Measurements from ENCODE around the gene ATG5. TPM values are rescaled to one million over a fixed set of nuclear protein-coding genes. Genes with fewer than 3 reads are reported as not detected.

The ATG5 gene
- 37.5 and 47.3 TPM in 2 replicates for total RNA-seq (2014; rRNA removed; shearing (Covaris generic))

GRCh38 chr6:106325336-106326178 is at the start of gene ATG5:
Gene ATG5, minus strand, starts transcription at chr6:106325760. Its CDS starts 9,552 bp downstream, at chr6:106316208.
- peak within 1 kb of the TSS; percentile 76 for H3K4me3 ChIP-seq (ENCODE audit: insufficient read depth, low read depth, low read length)
- H3K27me3 ChIP-seq (ENCODE audit: control insufficient read depth, insufficient read depth, low read length) = no peaks in the 10 kb centered on the region
- DNase-seq = peak; percentile 96
- no peaks in the 10 kb centered on the region for H3K36me3 ChIP-seq (replicated peaks; ENCODE audit: control insufficient read depth, insufficient read depth, low read length)

GRCh38 chr6:106373502-106374239 is 48.1 kb upstream of the ATG5 start:
- no peak for DNase-seq
- Histone ChIP-seq H3K4me3 (ENCODE audit: insufficient read depth, low read depth, low read length) (no peak overlapping the region), H3K36me3 (replicated peaks; ENCODE audit: control insufficient read depth, insufficient read depth, low read length) (no peaks in the 10 kb centered on the region), H3K27me3 (ENCODE audit: control insufficient read depth, insufficient read depth, low read length) (no peaks in the 10 kb centered on the region)

- no peaks in the 10 kb centered on the region for H3K27me3 ChIP-seq (ENCODE audit: control insufficient read depth, insufficient read depth, low read length)
- no peak for DNase-seq
- no peaks in the 10 kb centered on the region for H3K36me3 ChIP-seq (replicated peaks; ENCODE audit: control insufficient read depth, insufficient read depth, low read length)
- no peak overlapping the region for H3K4me3 ChIP-seq (ENCODE audit: insufficient read depth, low read depth, low read length)
Measured at GRCh38 chr6:106372838-106373501, 47.4 kb upstream of the ATG5 start.

DNA sequence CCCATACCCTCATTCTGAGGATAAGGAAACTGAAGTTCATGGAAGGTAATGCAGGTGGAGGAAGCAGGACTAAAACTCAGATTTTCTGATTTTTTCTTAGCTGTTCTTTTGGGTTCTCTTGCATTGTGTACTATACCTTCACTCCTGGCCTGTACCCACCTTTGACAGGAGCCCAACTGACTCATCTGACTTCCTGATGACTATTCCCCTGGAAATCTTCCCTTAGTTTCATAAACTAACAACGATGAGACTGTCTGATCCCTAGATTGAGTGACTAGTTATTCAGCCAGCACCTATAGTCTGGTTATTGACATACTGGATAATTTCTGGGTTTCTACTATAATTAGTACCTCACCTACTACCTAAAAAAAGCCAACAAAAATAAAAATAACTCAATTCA is 45.1 kb upstream of the ATG5 start:
- no peak for DNase-seq
- no peaks in the 10 kb centered on the region for H3K36me3 ChIP-seq (replicated peaks; ENCODE audit: control insufficient read depth, insufficient read depth, low read length)
- no peaks in the 10 kb centered on the region for H3K27me3 ChIP-seq (ENCODE audit: control insufficient read depth, insufficient read depth, low read length)
- H3K4me3 ChIP-seq (ENCODE audit: insufficient read depth, low read depth, low read length) = no peak overlapping the region

DNA sequence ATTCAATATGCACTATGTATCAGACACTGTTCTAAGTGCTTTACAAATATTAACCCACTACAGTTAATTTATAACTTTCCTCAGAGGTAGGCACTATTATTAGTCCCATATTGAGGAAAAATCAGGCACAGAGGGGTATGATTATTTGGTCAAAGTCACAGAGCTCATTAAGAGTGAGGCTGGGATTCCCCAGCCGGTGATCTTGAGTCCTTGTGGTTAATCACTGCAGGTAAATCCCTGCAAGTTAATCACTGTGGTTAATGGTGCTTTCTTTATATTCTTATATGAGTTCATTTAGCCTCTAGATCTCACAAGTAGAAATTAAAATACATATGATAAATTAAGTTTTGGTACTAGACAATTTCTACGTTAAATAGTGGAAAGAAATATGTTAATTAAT is 44.2 kb upstream of the ATG5 start:
- H3K36me3 ChIP-seq (replicated peaks; ENCODE audit: control insufficient read depth, insufficient read depth, low read length) = no peaks in the 10 kb centered on the region
- no peaks in the 10 kb centered on the region for H3K27me3 ChIP-seq (ENCODE audit: control insufficient read depth, insufficient read depth, low read length)
- DNase-seq = no peak
- H3K4me3 ChIP-seq (ENCODE audit: insufficient read depth, low read depth, low read length) = no peak overlapping the region

- Histone ChIP-seq H3K27me3 (ENCODE audit: control insufficient read depth, insufficient read depth, low read length) (peaks cover 13% of the 10 kb centered on the region), H3K4me3 (ENCODE audit: insufficient read depth, low read depth, low read length) (no peak overlapping the region), H3K36me3 (replicated peaks; ENCODE audit: control insufficient read depth, insufficient read depth, low read length) (no peaks in the 10 kb centered on the region)
- no peak for DNase-seq
Measured at GRCh38 chr6:106363401-106364138, 38.0 kb upstream of the ATG5 start.

DNA sequence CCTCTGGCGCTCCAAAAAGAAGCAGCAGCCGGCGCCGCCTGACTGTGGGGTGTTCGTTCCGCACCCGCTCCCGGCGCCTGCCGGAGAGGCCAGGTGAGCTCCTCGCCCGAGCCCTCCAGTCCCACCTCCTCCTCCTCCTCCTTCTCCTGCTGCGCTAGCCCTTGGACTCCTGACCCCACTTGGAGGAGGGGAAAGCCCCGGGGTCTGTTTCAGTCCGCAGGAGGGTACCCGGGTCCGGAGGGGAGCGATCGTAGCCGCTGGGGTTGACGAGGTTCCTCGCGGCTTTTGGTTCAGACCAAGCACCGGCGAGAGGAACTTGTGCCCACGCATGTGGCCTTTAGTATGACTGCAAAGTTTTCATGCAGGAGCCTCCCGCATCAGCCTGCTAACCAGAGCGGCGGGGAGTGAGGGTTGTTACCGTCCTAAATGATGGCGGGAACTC is 35.5 kb upstream of the ATG5 start:
- peak; percentile 77 for DNase-seq
- Histone ChIP-seq H3K36me3 (replicated peaks; ENCODE audit: control insufficient read depth, insufficient read depth, low read length) (no peaks in the 10 kb centered on the region), H3K4me3 (ENCODE audit: insufficient read depth, low read depth, low read length) (peak overlapping the region; percentile 67), H3K27me3 (ENCODE audit: control insufficient read depth, insufficient read depth, low read length) (peaks cover 13% of the 10 kb centered on the region)

DNA sequence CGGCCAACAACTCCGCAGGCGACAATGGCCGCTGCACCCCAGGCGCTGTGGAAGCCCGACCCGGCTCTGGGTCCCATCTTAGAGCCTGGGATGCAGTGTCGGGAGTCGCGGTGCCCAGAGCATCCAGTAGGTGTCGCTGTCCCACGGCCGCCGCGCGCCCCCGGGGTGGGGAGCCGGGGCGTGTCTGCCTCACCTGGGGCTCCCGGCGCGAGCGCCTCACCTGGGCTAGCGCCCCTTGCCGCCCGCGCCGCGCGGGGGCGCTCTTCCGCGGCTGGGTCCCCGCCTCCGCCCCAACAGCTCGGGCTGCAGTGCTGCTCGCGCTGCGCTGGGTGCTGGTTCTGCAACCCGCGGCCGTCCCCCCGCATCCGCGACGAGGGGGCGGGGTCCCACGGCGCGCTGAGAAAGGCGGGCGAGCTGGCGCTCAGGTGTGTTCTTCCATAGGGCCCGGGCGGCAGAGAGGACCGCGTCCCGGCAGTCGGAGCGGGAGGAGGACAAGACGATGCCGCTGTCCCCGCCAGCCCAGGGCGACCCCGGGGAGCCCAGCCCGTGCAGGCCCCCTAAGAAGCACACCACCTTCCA is 34.9 kb upstream of the ATG5 start, which contains the start of gene CRYBG1:
Gene CRYBG1 (plus strand): TSS at position 308 of the 579 bp plus-strand sequence. CDS start 192 bp downstream, at position 500.
- Histone ChIP-seq H3K27me3 (ENCODE audit: control insufficient read depth, insufficient read depth, low read length) (peaks cover 13% of the 10 kb centered on the region), H3K4me3 (ENCODE audit: insufficient read depth, low read depth, low read length) (peak within 1 kb of the TSS; percentile 67), H3K36me3 (replicated peaks; ENCODE audit: control insufficient read depth, insufficient read depth, low read length) (no peaks in the 10 kb centered on the region)
- DNase-seq = peak; percentile 98

DNA sequence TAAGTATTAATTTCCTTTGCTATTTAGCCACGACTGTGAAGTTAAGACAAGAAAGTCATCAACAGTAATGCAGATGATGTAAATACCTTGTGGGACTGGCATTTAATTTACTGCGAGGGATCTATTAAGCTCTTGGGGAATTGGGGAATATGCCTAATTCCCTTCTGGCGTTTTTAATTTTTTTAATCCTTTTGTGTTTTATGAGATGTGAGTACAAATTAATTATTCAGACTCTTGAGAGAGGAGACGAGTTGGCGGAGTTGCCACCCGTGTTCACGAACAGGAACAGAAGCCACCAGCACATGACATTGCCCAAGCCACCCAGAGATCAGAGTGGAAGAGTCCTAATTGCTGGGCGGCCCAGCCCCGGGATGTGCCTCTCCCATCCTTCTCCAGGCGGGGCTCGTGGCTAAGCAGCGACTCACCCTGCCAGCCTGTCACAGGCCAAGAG is 34.4 kb upstream of the ATG5 start:
- no peak for DNase-seq
- Histone ChIP-seq H3K36me3 (replicated peaks; ENCODE audit: control insufficient read depth, insufficient read depth, low read length) (no peaks in the 10 kb centered on the region), H3K4me3 (ENCODE audit: insufficient read depth, low read depth, low read length) (peak overlapping the region; percentile 67), H3K27me3 (ENCODE audit: control insufficient read depth, insufficient read depth, low read length) (peaks cover 13% of the 10 kb centered on the region)

DNA sequence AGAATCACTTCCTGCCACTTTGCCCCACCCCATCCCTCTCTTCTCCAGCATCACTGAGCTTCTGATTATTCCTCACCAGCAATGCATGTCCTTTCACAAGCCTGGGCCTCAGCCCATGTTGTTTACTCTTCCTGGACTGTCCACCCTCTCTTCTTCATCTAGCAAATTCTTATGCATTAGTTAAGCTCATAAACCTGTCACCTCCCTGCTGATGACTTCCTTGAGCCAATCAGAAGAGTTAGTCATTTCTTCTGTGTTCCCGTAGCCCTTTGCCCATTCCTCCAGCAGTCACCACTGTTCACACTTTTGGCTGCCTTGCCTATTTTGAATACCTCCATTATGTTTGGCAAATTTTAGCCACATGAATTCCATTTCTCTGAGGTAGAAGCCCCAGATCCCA is 30.8 kb upstream of the ATG5 start:
- Histone ChIP-seq H3K4me3 (ENCODE audit: insufficient read depth, low read depth, low read length) (no peak overlapping the region), H3K36me3 (replicated peaks; ENCODE audit: control insufficient read depth, insufficient read depth, low read length) (no peaks in the 10 kb centered on the region), H3K27me3 (ENCODE audit: control insufficient read depth, insufficient read depth, low read length) (peaks cover 11% of the 10 kb centered on the region)
- DNase-seq = no peak

- no peak overlapping the region for H3K4me3 ChIP-seq (ENCODE audit: insufficient read depth, low read depth, low read length)
- DNase-seq = no peak
- H3K36me3 ChIP-seq (replicated peaks; ENCODE audit: control insufficient read depth, insufficient read depth, low read length) = no peaks in the 10 kb centered on the region
- H3K27me3 ChIP-seq (ENCODE audit: control insufficient read depth, insufficient read depth, low read length) = no peaks in the 10 kb centered on the region
Measured at GRCh38 chr6:106347219-106347618, 21.7 kb upstream of the ATG5 start.

- Histone ChIP-seq H3K27me3 (ENCODE audit: control insufficient read depth, insufficient read depth, low read length) (no peaks in the 10 kb centered on the region), H3K36me3 (replicated peaks; ENCODE audit: control insufficient read depth, insufficient read depth, low read length) (no peaks in the 10 kb centered on the region), H3K4me3 (ENCODE audit: insufficient read depth, low read depth, low read length) (no peak overlapping the region)
- peak; percentile 83 for DNase-seq
Measured at GRCh38 chr6:106339334-106340029, 13.9 kb upstream of the ATG5 start.

Data from H7 (cell line).